ENCODE measurements around the gene COL5A1.

COL5A1 gene

GRCh38 chr9:134844821-134845220 lies 203.2 kb downstream of the COL5A1 start:
- TF ChIP-seq CTCF (conservative IDR thresholded peaks at IDR 0.05; ENCODE audit: control insufficient read depth, insufficient read depth, low read depth, low read length), result no peak
- DNase-seq (ENCODE audit: low read depth), result no peak
- H3K4me3 ChIP-seq (ENCODE audit: control insufficient read depth, low read depth, low read length), result no peak overlapping the region

GRCh38 chr9:134846187-134846586 lies 204.6 kb downstream of the COL5A1 start:
- no peak overlapping the region for H3K4me3 ChIP-seq (ENCODE audit: control insufficient read depth, low read depth, low read length)
- no peak for TF ChIP-seq CTCF (conservative IDR thresholded peaks at IDR 0.05; ENCODE audit: control insufficient read depth, insufficient read depth, low read depth, low read length)
- no peak for DNase-seq (ENCODE audit: low read depth)

DNA sequence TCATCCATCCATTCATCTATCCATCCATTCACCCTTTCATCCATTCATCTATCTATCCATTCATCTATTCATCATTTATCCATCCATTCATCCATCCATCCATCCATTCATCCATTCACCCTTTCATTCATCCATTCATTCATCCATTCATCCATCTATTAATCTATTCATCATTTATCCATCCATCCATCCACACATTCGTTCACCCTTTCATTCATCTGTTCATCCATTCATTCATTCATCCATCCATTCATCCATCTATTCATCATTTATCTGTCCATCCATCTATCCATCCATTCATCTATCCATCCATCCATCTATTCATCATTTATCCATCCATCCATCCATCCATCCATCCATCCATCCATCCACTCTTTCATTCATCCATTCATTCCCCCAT lies 205.1 kb downstream of the COL5A1 start:
- TF ChIP-seq CTCF (conservative IDR thresholded peaks at IDR 0.05; ENCODE audit: control insufficient read depth, insufficient read depth, low read depth, low read length), result no peak
- no peak for DNase-seq (ENCODE audit: low read depth)
- H3K4me3 ChIP-seq (ENCODE audit: control insufficient read depth, low read depth, low read length), result no peak overlapping the region

DNA sequence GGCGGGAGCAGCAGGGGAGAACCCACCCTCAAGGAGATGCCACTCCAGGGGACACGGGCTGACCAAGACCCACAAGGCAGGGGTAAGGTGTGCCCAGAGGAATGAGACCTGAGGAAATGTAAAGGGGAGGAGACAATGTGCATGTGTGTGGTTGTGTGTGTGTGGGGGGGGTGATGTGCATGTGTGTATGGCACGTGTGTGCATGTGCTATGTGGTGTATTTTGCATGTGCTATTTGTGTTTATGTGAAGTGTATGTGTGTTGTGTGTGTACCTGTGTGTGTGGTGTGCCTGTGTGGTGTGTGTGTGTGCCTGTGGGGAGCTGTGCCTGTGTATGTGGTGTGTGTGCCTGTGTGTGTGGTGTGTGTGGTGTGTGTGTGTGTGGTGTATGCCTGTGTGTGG lies 205.5 kb downstream of the COL5A1 start:
- no peak for TF ChIP-seq CTCF (conservative IDR thresholded peaks at IDR 0.05; ENCODE audit: control insufficient read depth, insufficient read depth, low read depth, low read length)
- DNase-seq (ENCODE audit: low read depth), result no peak
- H3K4me3 ChIP-seq (ENCODE audit: control insufficient read depth, low read depth, low read length), result no peak overlapping the region

DNA sequence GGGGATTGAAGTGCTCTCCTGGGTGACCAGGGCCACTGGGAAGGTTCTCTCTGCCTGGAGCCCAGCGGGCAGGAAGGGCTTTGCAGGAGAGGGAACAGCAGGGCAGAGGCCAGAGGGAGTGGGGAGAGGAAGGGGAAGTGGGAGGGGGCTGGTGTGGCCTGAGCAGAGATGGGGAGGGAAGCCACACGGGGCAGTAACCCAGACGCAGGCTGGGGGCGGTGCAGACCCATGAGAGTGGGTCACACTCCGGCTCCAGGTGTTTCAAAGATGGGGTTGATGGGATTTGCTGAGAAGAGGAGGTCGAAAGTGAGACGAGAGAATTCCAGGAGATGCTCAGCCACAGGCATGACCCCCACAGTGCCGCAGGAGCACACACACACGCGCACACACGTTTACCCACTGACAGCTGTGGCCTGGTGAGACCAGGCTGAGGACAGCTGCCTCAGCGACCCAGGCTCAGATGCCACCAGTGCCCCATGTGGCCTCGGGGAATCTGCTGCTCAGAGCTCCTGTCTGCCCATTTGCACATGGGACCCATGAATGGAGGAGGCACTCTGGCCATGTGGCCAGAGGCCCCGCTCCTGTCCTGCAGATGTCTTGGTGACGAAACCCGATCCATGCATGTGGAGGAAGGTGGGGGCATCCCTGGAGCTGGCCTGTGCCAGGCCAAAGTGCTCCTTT lies 206.3 kb downstream of the COL5A1 start:
- TF ChIP-seq CTCF (conservative IDR thresholded peaks at IDR 0.05; ENCODE audit: control insufficient read depth, insufficient read depth, low read depth, low read length), result no peak
- no peak for DNase-seq (ENCODE audit: low read depth)
- H3K4me3 ChIP-seq (ENCODE audit: control insufficient read depth, low read depth, low read length), result no peak overlapping the region

- no peak for DNase-seq (ENCODE audit: low read depth)
- no peak for TF ChIP-seq CTCF (conservative IDR thresholded peaks at IDR 0.05; ENCODE audit: control insufficient read depth, insufficient read depth, low read depth, low read length)
- H3K4me3 ChIP-seq (ENCODE audit: control insufficient read depth, low read depth, low read length), result no peak overlapping the region
Observed at GRCh38 chr9:134848504-134848903, 206.9 kb downstream of the COL5A1 start.

GRCh38 chr9:134850611-134851010 lies 209.0 kb downstream of the COL5A1 start:
- no peak for DNase-seq (ENCODE audit: low read depth)
- no peak for TF ChIP-seq CTCF (conservative IDR thresholded peaks at IDR 0.05; ENCODE audit: control insufficient read depth, insufficient read depth, low read depth, low read length)
- H3K4me3 ChIP-seq (ENCODE audit: control insufficient read depth, low read depth, low read length), result no peak overlapping the region
